KBM-7 (cell line): ENCODE measurements around the gene MCM6.
"Not testable (repeated sequence)": the region's sequence is repeated elsewhere in the genome, so short reads cannot be mapped to it uniquely, and the experiment has no call there.

Source experiments
- DNase-seq: peaks from one replicate; pipeline ENCODE4 v3.0.0-alpha.2; 2015
- in situ Hi-C: fragments of 300-500 bp; cut with MboI; formaldehyde crosslinking; loops from 2 replicates; pipeline ENCODE4 v1.14.3; 2020; ENCODE audit warnings: low sequenced_read_pairs, low pct_unique_long_range_greater_than_20kb, mixed read lengths

Gene MCM6

DNA sequence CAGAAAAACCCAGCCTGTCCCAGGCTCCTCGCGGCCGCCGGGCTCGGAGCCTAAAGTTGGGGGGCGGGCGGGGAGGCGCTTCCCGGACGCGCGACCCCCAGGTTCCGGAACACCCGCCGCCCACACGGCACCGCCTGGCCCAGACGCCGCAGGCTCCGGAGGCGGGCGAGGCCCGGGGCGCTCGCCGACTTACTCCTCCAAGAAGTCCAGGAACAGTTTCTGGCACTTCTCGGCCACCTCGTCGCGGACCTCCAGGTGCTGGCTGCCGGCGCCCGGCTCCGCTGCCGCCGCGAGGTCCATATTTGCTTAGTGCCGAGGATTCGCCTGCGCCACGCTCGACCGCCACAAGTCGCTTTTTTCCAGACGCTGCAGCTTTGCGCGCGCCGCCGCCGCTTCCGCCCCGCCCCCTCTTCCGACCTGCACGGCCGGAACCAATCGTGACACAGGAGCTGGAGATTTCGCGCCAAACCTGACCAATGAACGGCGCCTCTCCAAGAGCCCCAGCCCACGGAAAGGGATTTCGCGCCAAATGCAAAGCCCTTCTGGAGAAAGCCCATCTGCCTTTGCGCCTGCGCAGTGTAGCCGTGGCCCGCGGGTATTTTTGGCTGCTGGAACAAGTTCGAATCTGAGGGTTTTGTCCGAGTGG, at the start of gene MCM6:
Gene MCM6, minus strand, starts transcription at position 378 of the 646 bp plus-strand sequence. Its CDS starts 78 bp downstream, at position 300.
- peak; percentile 99 for DNase-seq
- in situ Hi-C loops = no loop called here

- DNase-seq = no peak
- in situ Hi-C loops = no loop called here
Observed at GRCh38 chr2:135925571-135925970, 49.3 kb upstream of the MCM6 start.

DNA sequence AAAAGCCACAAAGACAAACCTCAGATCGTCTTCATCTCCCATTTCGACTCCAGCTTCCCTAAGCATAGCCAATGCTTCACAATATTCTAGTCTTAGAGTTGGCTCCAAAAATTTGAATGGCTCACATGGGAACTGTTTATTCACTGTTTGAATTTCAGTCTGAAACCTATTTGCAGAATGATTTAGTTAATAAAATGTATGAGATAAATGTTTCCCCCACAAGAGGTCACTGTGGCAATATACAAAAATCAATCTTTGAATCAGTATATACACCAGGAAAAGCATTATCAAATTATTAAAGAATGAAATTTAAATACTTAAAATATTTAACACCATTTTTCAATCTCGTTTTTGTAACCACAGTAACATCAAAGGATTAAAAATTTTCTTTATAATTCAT, 40.0 kb upstream of the MCM6 start:
- peak; percentile 60 for DNase-seq
- in situ Hi-C loops = loop anchor here (10.0 kb wide), 1 partner anchor 469 kb away; no protein-coding TSS in a partner anchor

DNA sequence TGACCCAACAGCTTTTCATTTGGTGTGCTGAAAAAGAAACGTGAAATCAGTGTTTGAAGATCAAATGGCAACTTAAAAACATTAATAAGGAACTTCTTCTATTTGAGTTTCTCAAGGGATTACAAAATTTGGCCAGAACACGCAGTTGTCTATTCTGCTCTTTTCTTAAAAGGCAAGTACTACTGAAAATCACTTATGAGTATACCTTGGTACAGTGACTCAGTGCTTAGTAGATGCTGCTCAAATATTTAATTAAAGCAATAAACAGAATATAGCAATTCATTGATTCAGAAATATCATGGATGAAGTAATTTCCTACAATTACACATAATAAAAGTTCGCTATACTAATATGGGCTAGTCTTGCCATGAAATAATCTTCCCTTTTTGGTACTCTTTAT, 38.2 kb upstream of the MCM6 start:
- no peak for DNase-seq
- in situ Hi-C loops = loop anchor here (10.0 kb wide), 1 partner anchor 470 kb away; no protein-coding TSS in a partner anchor

GRCh38 chr2:135913727-135914365, 37.6 kb upstream of the MCM6 start:
- DNase-seq = peak; percentile 49
- in situ Hi-C loops = loop anchor here (10.0 kb wide), 1 partner anchor 471 kb away; no protein-coding TSS in a partner anchor

DNA sequence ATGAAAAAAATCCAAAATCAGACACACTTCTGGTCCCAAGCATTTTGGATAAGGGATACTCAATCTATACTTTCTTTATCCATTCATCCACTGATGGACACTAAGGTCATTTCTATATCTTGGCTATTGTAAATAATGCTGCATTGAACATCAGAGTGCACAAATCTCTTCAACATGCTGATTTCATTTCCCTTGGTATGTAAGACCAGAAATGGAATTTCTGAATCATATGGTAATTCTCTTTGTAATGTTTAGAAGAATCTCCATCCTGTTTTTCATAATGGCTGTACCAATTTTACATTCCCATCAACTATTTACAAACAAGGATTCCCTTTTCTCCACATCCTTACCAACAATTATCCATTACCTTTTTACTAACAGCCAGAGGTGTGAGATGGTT, 33.7 kb upstream of the MCM6 start:
- DNase-seq = no peak
- in situ Hi-C loops = loop anchor here (10.0 kb wide), 1 partner anchor 475 kb away; no protein-coding TSS in a partner anchor

DNA sequence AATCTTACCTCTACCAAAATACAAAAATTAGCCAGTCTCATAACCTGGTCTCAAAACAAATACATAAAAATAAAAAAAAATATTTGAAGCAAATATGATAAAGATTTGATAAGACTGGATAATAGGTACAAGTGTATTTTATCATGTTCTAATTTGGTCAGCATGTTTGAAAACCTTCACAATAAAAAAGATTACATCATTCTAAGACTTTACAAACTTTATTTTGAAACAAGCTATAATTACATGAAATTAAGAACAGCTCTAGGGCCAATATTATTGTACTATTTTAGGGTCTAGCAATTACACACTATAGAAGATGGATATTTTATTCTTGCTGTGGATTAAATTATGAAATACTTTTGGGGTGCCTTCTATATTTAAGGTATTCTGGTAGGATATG, 29.4 kb upstream of the MCM6 start:
- no peak for DNase-seq
- in situ Hi-C loops = no loop called here

GRCh38 chr2:135904341-135904989, 28.2 kb upstream of the MCM6 start:
- no peak for DNase-seq
- in situ Hi-C loops = no loop called here

GRCh38 chr2:135903650-135904049, 27.4 kb upstream of the MCM6 start:
- in situ Hi-C loops = no loop called here
- DNase-seq = no peak

DNA sequence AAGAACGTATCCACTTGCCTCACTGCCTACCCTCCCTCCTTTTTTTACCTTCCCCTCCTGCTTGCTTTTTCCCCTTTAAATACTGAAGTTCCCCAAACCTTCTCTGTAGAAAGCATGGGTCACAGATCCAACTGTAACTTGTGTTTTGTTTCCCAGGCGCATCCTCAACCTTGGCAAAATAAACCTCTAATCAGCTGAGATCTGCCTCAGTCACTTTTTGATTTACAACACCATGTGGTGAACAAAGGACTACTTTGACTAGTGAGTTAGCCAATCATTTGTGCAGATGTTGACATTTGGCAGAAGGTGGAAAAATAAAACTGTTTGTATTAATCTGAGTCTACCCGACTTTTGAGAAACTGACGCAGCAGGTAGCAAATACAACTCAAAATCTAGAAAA, 23.3 kb upstream of the MCM6 start:
- in situ Hi-C loops = no loop called here
- DNase-seq = no peak

DNA sequence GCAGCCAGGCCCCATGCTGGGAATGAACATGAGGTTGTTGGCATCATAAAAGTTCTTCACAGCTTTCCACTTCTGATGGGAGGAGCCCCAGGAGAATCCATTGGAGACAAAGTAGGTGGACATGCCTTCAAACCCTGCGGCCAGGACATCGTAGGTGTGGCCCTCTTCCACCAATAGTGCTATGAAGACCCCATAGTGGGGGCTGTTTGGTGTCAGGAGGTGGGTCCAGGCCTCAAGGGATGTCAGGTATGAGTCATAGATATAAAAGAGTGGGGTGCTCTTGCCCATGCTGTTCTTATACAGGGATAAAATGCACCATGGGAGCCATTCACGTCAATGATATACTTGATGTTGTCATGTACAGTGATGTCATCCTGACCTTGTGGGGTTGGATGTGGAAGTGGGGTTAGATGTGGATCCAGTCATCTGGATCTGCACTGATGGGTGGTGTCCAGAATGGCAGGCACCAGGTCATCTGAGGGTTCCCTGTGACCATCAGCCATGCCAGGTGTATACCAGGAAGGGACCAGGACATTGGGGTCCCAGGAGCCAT, 22.1 kb upstream of the MCM6 start:
- in situ Hi-C loops = no loop called here
- DNase-seq = no peak

DNA sequence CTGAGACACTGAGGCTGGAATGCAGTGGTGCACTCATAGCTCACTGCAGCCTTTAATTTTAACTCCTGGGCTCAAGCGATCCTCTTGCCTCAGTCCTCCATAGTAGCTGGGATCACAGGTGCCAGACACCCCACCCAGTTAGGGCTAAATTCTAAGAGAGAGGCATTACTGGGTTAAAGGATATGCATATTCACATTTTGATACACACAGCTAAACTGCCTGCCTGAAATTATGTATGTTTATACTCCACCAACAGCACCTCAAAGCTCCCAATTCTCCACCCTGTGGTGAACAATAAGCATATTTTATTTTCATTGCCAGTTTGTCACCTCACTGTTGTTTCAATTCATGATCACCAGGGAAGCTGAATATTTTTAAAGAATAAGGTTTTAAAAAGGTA, 18.7 kb upstream of the MCM6 start:
- DNase-seq = no peak
- in situ Hi-C loops = no loop called here

DNA sequence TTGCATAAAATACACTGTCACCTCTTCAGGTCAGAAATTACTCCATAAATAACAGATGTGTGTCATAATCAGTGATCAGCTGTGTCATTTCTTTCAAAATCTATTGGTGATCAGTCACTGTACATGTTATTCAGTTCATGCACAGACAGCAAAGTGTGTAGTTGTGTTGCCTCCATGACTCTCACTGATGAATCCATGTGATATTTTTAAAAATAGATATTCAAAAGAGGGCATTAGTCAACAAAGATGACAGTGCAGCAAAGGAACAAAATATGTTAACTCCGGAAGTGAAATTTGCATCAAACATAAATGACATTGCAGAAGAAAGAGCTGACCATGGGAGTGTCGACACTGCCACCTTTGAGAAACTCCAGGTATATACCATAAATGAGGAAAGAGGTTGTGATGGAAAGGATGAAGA, 17.1 kb upstream of the MCM6 start:
- in situ Hi-C loops = no loop called here
- DNase-seq = no peak

GRCh38 chr2:135890835-135891234, 14.6 kb upstream of the MCM6 start:
- in situ Hi-C loops = no loop called here
- DNase-seq = peak; percentile 70

DNA sequence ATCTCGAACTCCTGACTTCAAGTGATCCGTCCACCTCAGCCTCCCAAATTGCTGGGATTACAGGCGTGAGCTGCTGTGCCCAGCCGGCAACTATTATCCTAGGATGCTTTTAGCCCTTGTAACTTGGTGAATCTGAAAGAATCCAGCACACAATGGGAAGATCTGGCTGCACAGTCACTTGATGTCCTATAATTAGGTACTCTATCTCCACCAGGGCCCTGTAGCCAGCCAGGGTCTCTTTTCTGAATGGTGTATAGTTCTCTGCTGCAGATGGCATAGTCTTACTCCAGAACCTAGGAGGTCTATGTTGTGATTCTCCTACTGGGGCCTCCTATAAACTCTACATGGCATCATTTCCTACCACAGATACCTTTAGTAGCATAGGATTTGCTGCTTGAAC, 13.9 kb upstream of the MCM6 start:
- no peak for DNase-seq
- in situ Hi-C loops = no loop called here

DNA sequence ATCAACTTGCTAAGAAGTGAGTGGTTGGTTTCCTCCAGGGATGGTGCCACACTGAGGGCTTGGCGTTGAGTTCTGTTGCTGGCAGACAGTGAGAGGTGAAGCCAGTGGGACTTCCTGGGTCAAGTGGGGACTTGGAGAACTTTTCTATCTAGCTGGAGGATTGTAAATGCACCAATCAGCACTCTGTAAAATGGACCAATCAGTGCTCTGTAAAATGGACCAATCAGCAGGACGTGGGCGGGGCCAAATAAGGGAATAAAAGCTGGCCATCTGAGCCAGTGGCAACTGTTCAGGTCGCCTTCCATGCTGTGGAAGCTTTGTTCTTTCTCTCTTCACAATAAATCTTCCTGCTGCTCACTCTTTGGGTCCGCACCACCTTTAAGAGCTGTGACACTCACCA, 12.3 kb upstream of the MCM6 start:
- in situ Hi-C loops, DNase-seq: not testable (repeated sequence)

GRCh38 chr2:135885709-135886108, 9.5 kb upstream of the MCM6 start:
- in situ Hi-C loops = no loop called here
- no peak for DNase-seq

GRCh38 chr2:135882415-135882814, 6.2 kb upstream of the MCM6 start:
- in situ Hi-C loops = no loop called here
- DNase-seq = no peak

DNA sequence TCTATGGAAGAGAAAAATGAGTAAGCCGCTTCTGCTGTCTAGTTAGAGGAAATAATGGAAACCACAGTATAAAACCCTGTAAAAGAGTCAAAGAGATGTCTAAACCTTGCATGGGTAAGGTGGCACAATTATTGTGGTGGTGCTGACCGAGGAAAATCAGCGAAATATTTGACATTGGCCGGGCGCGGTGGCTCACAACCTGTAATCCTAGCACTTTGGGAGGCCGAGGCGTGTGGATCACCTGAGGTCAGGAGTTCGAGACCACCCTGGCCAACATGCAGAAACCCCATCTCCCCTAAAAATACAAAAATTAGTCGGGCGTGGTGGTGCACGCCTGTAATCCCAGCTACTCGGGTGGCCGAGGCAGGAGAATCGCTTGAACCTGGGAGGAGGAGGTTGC, 527 bp upstream of the MCM6 start:
- DNase-seq, in situ Hi-C loops: not testable (repeated sequence)

- DNase-seq = peak; percentile 69
- in situ Hi-C loops = no loop called here
Observed at GRCh38 chr2:135875491-135876065, 665 bp downstream of the MCM6 start.
